Upper lobe of left lung (tissue), 6 donors: Measurements from ENCODE around the gene NRXN2. TPM values are rescaled to one million over a fixed set of nuclear protein-coding genes. Genes with fewer than 3 reads are reported as not detected.
"Not testable (repeated sequence)": the region's sequence is repeated elsewhere in the genome, so short reads cannot be mapped to it uniquely, and the experiment has no call there.

Source experiments
- ATAC-seq, 2 donors: fragments of 200-7000 bp; cut with Tn5 transposase; one replicate each; pipeline ENCODE4 v1.9.1; 2022; ENCODE audit warnings: mild to moderate bottlenecking in 2 of 2, moderate library complexity in 2 of 2; ENCODE audit not compliant: low FRiP score in 2 of 2
- DNase-seq, 2 donors: peaks; one replicate each; pipeline ENCODE4 v3.0.0-alpha.2; 2019 to 2020
- H3K27ac ChIP-seq, 4 donors: fragments of 200-600 bp; sonication (generic); one replicate each; pipeline ENCODE4 v1.5.1; 2016 to 2019
- H3K27me3 ChIP-seq, 4 donors: fragments of 200-600 bp; sonication (generic); one replicate each; pipeline ENCODE4 v1.5.1; 2017 to 2019
- H3K36me3 ChIP-seq, 4 donors: fragments of 200-600 bp; sonication (generic); one replicate each; pipeline ENCODE4 v1.5.1; 2016 to 2019
- H3K4me1 ChIP-seq, 4 donors: fragments of 200-600 bp; sonication (generic); one replicate each; pipeline ENCODE4 v1.5.1; 2018 to 2019
- H3K4me3 ChIP-seq, 4 donors: fragments of 200-600 bp; sonication (generic); one replicate each; pipeline ENCODE4 v1.5.1; 2017 to 2019; ENCODE audit warnings: mild to moderate bottlenecking in 2 of 4, moderate library complexity in 1 of 4
- H3K9me3 ChIP-seq, 4 donors: fragments of 200-600 bp; sonication (generic); one replicate each; pipeline ENCODE4 v1.5.1; 2018 to 2019
- CTCF ChIP-seq, 6 experiments: fragments of 450-650 bp in 4 of 6; fragments of 200-600 bp in 2 of 6; sonication (generic) in 2 of 6; IDR thresholded peaks; one replicate each; pipeline ENCODE4 v1.5.1; 2016 to 2019; ENCODE audit warnings: antibody characterized with exemption in 6 of 6
- EP300 ChIP-seq, 4 donors: sonication (generic); formaldehyde crosslinking; IDR thresholded peaks; one replicate each; pipeline ENCODE4 v1.5.1; 2017; ENCODE audit warnings: antibody characterized with exemption in 4 of 4, control low read depth in 2 of 4
- POLR2A ChIP-seq, 4 donors: fragments of 450-650 bp; IDR thresholded peaks; one replicate each; pipeline ENCODE4 v1.5.1; 2016 to 2017; ENCODE audit warnings: antibody characterized with exemption in 4 of 4, mild to moderate bottlenecking in 2 of 4
- POLR2AphosphoS5 ChIP-seq, 2 donors: sonication (generic); formaldehyde crosslinking; IDR thresholded peaks; one replicate each; pipeline ENCODE4 v1.5.1; 2017; ENCODE audit warnings: antibody characterized with exemption in 2 of 2
- WGBS, 2 donors: methylation state at CpG; one replicate each; pipeline ENCODE4 v1.1.5; 2017 to 2018; 5-methylcytosine and 5-hydroxymethylcytosine counted together
- total RNA-seq, 6 donors: library from RNA; depleted of rRNA in 4 of 6; stranded (reverse); fragments of >200 nt in 4 of 6; gene quantifications; one replicate each; pipeline versions ENCODE4 v1.1.0 to v1.2.1, GENCODE V29; 2016 to 2021
- donor health status: DM: no; HTN: no; CAD: no; lungs with moderate emphysema.
- donor health status: DM: no; HTN: yes; CAD: no; lungs with severe emphysema.

NRXN2 gene
- total RNA-seq, 6 donors from 2014 or later = 0.59 to 21.6 (median 2.9) TPM; not detected in 2

DNA sequence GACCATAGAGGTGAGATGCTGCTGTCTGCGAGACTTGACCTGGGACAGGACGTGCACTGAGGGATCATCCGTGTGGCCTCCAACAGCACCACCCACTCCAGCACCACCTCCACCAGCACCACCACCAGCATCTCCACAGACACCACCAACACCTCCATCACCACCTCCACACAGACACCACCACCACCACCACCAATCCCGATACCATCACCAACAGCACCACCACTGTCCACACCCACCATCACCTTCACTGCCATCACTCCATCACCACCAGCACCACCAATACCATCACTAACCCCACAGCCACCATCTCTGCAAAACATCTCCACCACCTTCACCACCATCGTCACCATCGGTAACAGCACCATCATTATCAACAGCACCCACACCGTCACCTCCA lies 158.6 kb downstream of the NRXN2 start:
- H3K4me1 ChIP-seq = peaks cover 0 to 6% (median 0%) of the 10 kb centered on the region in 4 donors
- 83 to 94% methylated on average over 7 of the region's 7 CpGs for WGBS, 2 donors
- no peak for DNase-seq
- H3K9me3 ChIP-seq = no peaks in the 10 kb centered on the region
- no peak overlapping the region for H3K4me3 ChIP-seq
- no peaks in the 10 kb centered on the region for H3K27me3 ChIP-seq
- no peak overlapping the region for H3K27ac ChIP-seq
- ATAC-seq = no peak
- no peaks in the 10 kb centered on the region for H3K36me3 ChIP-seq
- TF ChIP-seq POLR2A (IDR thresholded peaks at IDR 0.05) = no peak
- TF ChIP-seq EP300 (IDR thresholded peaks at IDR 0.05) = no peak

DNA sequence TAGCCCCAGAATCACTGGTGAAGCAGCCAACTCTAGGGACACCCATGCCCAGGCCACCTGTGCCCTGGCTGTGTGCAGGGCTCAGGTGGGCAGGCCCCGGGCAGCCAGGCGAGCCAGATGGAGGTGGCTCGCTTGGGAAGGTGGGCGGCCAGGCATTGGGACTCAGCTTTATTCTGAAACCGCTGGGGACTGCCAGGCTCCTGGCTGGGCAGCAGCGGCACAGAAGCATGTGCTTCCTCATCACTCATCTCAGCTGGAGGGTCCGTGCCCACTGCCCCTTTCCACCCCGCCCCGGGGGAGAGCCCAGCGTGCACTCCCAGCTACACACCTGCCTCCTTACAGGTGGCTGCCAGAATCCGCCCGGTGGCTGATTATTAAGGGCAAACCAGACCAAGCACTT lies 159.0 kb downstream of the NRXN2 start:
- H3K4me3 ChIP-seq = no peak overlapping the region
- WGBS, 2 donors = 81 to 91% methylated on average over 6 to 12 of the region's 12 CpGs
- no peaks in the 10 kb centered on the region for H3K27me3 ChIP-seq
- TF ChIP-seq EP300 (IDR thresholded peaks at IDR 0.05) (no peak), CTCF (IDR thresholded peaks at IDR 0.05) (no peak), POLR2AphosphoS5 (IDR thresholded peaks at IDR 0.05) (no peak), POLR2A (IDR thresholded peaks at IDR 0.05) (no peak)
- H3K9me3 ChIP-seq = no peaks in the 10 kb centered on the region
- ATAC-seq = no peak
- H3K27ac ChIP-seq = no peak overlapping the region
- H3K36me3 ChIP-seq = no peaks in the 10 kb centered on the region
- no peak for DNase-seq
- H3K4me1 ChIP-seq = peaks cover 0 to 6% (median 0%) of the 10 kb centered on the region in 4 donors

- ATAC-seq (no peak), DNase-seq (no peak)
- Histone ChIP-seq H3K4me1 (peaks cover 0 to 6% (median 0%) of the 10 kb centered on the region in 4 donors), H3K36me3 (no peaks in the 10 kb centered on the region), H3K9me3 (no peaks in the 10 kb centered on the region), H3K27ac (no peak overlapping the region), H3K4me3 (no peak overlapping the region), H3K27me3 (no peaks in the 10 kb centered on the region)
- WGBS, 2 donors = 91 to 94% methylated on average over 15 of the region's 15 CpGs
- no peak for TF ChIP-seq POLR2AphosphoS5 (IDR thresholded peaks at IDR 0.05)
Measured at GRCh38 chr11:64562723-64563351, 160.2 kb downstream of the NRXN2 start.

DNA sequence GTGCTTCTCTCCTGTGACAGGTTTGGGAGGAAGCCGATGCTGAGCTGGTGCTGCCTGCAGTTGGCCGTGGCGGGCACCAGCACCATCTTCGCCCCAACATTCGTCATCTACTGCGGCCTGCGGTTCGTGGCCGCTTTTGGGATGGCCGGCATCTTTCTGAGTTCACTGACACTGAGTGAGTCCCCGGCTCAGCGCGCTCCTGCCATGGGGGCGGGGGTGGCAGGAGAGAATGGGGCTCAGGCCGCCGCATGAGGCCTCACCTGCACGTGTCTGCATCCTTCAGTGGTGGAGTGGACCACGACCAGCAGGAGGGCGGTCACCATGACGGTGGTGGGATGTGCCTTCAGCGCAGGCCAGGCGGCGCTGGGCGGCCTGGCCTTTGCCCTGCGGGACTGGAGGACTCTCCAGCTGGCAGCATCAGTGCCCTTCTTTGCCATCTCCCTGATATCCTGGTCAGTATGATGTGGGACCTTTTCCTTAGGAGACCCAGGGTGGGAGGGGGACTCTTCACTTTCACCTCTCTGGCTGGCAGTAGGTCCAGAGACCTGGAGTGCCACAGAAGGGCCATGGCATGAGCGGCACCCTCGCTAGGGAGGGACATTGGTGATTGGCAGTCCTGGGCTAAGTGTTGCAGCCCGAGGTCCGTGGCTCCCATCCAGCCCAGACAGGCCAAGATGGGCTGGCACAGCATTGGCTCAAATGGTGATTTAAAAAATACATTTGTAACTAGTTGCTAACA lies 160.8 kb downstream of the NRXN2 start:
- Histone ChIP-seq H3K27ac (no peak overlapping the region), H3K27me3 (no peaks in the 10 kb centered on the region), H3K4me1 (peaks cover 0 to 6% (median 0%) of the 10 kb centered on the region in 4 donors), H3K4me3 (no peak overlapping the region), H3K36me3 (no peaks in the 10 kb centered on the region), H3K9me3 (no peaks in the 10 kb centered on the region)
- no peak for ATAC-seq
- WGBS, 2 donors = 68 to 91% methylated on average over 3 to 25 of the region's 29 CpGs
- TF ChIP-seq CTCF (IDR thresholded peaks at IDR 0.05) (no peak), POLR2A (IDR thresholded peaks at IDR 0.05) (no peak), POLR2AphosphoS5 (IDR thresholded peaks at IDR 0.05) (no peak), EP300 (IDR thresholded peaks at IDR 0.05) (no peak)
- no peak for DNase-seq

DNA sequence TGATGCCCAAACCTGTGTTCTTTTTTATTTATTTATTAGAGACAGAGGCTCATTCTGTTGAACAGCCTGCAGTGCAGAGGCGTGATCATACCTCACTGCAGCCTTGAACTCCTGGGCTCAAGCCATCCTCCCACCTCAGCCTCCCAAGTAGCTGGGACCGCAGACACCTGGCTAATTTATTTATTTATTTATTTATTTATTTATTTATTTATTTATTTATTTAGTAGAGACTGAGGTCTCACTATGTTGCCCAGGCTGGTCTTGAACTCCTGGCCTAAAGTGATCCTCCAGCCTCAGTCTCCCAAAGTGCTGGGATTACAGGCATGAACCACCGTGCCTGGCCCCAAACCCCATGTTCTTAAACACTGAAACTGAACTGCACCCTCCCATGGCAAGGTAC lies 161.6 kb downstream of the NRXN2 start:
- WGBS, 2 donors = 82 to 90% methylated on average over 3 of the region's 3 CpGs

GRCh38 chr11:64560941-64561340 lies 162.1 kb downstream of the NRXN2 start:
- no peak for DNase-seq
- no peak for ATAC-seq
- Histone ChIP-seq H3K9me3 (no peaks in the 10 kb centered on the region), H3K27ac (no peak overlapping the region), H3K27me3 (no peaks in the 10 kb centered on the region), H3K36me3 (no peaks in the 10 kb centered on the region), H3K4me1 (no peaks in the 10 kb centered on the region), H3K4me3 (no peak overlapping the region)
- TF ChIP-seq POLR2AphosphoS5 (IDR thresholded peaks at IDR 0.05) (no peak), CTCF (IDR thresholded peaks at IDR 0.05) (no peak), POLR2A (IDR thresholded peaks at IDR 0.05) (no peak), EP300 (IDR thresholded peaks at IDR 0.05) (no peak)
- WGBS, 2 donors = 79 to 85% methylated on average over 8 to 16 of the region's 16 CpGs

More for the DNA sequence above, 161.6 kb downstream of the NRXN2 start:
- H3K4me1 ChIP-seq, ATAC-seq, H3K36me3 ChIP-seq, H3K4me3 ChIP-seq, H3K27ac ChIP-seq, H3K27me3 ChIP-seq, H3K9me3 ChIP-seq, DNase-seq: not testable (repeated sequence)
